CD1c-positive myeloid dendritic cell (primary cell): Measurements from ENCODE around the gene ADGRF1.
A peak's percentile ranks its signal among the peaks of the same experiment; 100 is the strongest.
"Not testable (repeated sequence)": the region's sequence is repeated elsewhere in the genome, so short reads cannot be mapped to it uniquely, and the experiment has no call there.

Source experiments
- DNase-seq: peaks from one replicate; pipeline ENCODE4 v3.0.0-alpha.2; 2016; ENCODE audit errors: extremely low spot score

ADGRF1 gene

DNA sequence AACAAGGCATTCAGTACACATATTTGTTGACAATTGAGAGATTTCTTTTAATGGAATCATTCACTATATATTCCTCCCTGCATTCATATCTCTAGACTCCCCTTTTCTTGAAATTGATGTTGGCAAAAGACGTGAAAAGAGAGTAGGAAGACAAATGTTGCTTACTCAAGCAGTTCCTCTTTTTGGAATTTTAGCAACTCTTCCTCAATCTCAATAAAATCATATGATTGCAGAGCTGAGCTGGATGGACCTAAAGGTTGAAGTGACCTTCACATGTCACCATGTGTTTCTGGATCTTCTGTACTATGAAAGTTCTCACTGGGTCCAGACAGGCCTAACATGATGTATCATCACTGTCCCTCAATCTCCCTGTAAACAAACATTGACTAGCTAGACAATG is 18.6 kb downstream of the ADGRF1 start:
- peak; percentile 22 for DNase-seq

DNA sequence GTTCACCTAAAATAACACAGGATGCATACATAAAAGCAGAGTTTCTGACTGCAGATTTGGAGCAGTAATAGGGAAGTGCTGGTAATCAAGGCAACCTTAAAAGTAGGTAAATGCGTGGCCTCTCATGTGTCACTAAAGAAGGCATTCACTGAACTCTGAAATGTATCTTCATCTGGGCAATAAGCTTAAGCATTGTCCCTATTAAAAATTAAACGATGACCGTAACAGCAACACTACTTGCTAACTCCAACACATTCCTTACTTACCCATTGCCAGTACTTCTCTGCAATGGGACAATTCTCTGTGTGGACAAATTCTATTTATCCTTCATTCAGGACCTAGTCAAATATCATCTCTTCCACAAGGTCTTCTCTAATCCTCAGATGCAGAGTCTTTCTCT is 19.9 kb downstream of the ADGRF1 start:
- no peak for DNase-seq

DNA sequence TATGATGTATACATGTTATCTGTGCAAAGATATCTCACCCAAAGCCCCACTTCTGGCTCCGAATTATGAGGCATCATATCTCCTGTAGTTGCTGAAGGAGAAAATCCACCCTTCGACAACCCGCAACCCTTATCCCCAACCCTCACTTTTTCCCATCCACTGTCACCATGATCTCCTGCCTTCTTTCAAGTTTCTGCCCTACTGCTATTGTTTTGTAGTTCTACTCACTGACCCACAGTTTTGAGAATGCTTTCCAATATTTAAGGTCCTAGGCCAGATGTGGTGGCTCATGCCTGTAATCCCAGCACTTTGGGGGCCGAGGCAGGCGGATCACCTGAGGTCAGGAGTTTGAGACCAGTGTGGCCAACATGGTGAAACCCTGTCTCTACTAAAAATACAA is 22.2 kb downstream of the ADGRF1 start:
- DNase-seq, result no peak

DNA sequence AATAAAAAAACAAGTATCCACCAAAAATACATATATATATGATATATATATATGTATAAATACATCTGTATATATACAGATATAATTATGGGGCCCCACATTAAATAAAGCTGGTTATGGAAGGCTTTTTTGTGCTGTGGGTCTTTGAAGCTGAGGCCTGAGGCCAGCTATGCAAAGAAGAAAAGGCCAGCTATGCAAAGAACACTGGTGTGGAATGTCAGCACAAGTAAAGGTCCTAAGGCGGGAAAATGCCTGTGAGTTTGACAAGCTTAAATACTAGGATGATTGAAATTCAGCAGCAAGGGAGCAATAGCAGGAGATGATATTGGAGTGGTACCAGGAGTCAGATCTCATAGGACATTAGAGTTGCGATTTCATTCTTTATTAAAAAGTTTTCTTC is 25.2 kb downstream of the ADGRF1 start:
- DNase-seq, result no peak

DNA sequence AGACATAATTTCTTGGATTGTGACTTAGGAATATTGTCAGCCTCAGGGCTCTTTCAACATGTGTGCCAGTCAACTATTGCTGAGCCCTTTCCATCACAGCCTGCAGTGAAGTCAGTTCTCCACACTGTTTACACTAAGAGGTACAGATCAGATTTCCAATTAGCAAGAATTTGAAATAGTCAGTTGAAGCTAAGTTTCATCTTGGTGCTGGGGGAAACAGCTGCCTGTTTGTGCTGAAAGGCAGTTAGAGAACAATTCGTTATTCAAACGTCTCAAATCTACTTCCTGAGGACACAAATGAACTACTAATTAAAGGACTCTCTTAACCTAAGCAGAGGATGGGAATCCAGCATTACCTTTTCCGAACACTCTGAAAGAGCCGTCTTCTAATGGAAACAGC is 25.9 kb downstream of the ADGRF1 start:
- no peak for DNase-seq

DNA sequence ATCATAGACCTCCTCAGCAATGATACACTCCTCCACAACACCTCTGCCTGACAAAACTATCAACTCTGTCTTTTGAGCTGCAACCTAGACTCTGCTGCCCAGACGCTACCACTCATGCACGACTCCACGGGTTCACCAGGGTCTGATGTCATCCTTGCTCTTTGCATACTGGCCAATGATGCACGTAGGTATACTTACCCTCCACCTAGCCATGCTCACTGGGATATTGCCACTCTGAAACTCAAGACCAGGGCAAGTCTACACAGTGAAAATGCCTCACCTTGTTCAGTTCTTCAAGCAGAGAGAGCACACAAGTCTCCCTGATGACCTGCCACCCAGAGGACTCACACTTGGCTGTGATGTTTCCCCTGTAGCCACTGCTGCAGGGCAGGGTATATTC is 27.7 kb downstream of the ADGRF1 start:
- no peak for DNase-seq

DNA sequence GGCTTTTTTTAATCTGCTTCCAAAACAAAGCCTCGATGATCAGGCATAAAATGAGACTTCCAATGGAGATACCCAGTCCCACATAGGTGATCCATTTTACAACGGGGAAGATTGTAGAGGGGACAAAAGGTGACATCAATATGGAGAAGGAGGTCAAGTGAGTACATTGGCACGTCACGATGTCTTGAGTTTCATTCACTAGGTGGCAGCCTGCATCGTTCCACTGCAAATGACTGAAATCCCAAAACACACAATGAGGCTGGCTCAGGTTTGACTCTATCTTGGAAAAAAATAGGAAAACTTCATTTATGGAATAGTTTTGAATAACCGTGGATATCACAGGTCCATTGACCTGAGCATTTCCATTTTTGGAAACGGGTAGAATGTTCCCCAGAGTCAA is 32.5 kb downstream of the ADGRF1 start:
- no peak for DNase-seq

DNA sequence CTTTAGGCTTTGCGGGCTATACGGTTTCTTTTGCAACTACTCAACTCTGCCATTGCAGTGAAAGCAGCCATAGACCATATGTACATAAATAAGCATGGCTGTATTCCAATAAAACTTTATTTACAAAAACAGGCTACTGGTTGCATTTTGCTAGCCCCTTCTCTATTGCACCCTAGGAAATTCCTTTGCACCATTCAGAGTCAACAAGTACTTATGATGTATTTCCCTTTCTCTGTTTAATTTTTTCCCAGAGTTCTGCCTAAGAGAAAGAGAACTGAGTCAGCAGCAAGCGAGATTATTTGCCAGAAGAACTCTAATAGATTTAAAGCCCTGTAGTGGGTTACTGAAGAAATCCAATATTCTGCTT is 33.8 kb downstream of the ADGRF1 start:
- DNase-seq, result no peak

DNA sequence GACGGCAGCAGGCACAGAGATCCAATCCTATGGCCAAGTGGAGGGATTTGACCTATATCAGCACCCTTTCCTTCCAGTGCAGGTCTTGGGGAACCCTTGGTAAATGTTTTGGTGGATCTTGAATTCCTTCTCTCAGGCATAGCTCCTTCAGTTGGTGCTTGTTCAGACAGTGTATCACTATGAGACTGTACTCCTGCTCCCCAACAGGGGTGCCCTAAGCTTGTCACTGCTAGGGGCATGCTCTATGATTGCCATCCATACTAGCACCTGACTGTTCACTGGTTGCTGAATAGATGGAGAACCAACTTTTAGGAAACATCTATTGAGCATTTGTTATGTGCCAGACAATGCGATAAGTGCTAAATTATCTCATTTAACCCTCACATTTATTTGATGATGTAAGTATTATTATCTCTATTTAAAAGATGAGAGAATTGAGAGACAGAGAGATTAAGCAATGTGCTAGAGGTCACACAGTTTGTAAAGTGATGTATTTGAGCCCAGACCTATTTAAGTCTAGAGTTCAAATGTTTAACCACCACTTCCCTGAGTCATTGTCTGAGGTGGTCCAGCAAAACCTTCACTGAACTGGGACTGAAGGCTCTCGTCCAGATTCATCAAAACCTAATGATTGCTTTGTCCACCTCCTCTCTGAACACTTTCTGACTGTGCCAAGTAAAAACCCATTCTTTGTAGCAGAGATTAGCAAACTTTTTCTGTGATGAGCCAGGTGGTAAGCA is 34.3 kb downstream of the ADGRF1 start:
- no peak for DNase-seq

DNA sequence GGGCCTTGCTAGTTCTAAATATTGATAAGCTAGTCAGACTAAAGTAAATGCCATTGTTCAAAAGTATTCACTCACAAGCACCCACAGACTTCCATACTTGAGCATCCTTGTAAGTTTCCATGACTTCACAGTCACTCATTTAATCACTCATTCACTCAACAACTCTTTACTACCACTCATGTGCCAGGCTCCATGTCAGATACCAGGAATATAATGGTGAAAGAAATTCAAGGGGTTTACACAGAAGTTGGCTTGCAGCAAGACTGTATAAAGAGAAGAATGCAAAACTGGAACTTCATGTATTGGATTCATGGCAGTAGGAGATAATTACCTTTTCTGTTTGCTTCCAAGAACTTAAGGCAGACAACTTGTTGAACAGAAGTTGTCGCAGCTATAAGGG is 36.6 kb downstream of the ADGRF1 start:
- no peak for DNase-seq

DNA sequence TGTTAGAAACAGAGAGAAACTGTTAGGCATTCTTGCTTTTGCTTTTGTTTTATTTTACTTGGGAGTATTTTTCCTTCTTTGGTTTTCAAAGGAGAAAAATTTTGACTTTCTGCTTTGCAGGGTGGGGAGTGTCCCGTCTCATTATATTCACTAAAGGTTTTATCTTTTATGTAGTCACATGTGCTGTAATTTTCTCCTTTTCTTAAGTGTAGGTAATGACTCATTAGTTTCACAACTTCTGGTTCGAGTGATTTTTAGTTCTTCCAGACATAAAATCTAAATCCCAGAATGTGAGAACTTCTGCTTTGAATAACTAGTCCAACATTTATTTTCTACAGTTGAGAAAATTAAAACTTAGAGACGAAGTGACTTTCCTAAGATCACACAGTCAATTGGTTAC is 37.7 kb downstream of the ADGRF1 start:
- DNase-seq, result no peak

DNA sequence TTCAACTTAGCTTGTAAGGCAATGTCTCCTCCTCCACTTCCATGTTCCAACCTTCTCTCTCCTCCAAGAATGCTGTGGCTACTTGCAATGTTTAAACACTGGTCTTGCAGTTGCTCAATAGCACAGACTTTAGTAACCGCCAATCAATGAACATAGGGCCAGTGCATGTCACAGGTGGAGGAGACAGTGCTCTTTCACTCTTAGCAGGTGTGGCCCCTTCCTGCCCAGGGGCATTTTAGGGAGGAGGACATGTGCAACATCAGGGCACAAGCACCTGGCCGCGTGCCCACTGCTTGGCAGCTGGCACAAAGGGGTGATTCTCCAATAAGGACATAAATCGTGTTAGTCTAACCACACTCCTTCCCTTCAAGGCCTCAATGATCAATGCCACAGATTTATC is 41.3 kb downstream of the ADGRF1 start:
- no peak for DNase-seq

DNA sequence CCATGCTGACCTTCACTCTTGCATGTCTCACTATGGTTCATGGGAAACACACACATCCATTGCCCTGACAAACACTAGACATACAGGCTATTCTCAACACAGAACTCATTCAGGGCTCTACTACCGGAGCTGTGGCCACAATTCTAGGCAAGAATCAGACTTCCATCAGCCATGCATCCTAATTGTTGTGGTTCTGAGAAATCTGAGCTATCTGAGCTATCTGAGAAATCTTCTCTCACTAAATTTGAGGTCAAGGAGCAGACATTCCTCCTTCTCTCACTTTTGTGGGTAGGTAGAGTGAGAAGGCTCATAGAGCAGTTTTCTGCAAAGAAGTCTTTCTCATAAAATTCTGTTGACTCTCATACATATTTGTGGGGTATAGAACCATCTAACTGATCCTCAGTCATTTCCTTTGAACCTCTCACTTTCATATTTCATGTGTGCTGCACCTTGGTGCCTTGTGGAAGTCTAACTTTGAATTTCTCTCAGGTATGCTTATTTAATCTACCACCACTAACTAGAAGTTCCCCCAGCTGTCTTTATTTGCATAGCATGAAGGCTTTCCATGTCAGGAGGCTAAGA is 43.6 kb downstream of the ADGRF1 start:
- no peak for DNase-seq

DNA sequence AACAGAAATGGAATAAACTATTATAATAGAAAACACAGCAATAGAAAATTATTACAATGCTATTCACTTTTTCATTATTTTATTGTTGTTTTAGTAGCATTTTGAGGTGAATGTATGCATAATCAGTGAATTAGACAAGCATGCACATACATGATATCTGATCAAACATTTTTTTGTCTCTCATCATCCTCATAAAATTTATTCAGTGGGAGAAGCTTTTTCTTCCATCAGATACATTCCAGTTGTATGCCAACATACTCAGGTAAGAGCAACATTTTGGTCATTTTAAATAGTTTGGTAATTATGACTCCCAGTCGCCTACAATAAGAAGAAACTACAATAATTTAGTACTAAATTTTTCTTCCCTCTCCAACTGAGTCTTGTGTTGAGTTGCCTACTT is 44.5 kb downstream of the ADGRF1 start:
- DNase-seq, result no peak

DNA sequence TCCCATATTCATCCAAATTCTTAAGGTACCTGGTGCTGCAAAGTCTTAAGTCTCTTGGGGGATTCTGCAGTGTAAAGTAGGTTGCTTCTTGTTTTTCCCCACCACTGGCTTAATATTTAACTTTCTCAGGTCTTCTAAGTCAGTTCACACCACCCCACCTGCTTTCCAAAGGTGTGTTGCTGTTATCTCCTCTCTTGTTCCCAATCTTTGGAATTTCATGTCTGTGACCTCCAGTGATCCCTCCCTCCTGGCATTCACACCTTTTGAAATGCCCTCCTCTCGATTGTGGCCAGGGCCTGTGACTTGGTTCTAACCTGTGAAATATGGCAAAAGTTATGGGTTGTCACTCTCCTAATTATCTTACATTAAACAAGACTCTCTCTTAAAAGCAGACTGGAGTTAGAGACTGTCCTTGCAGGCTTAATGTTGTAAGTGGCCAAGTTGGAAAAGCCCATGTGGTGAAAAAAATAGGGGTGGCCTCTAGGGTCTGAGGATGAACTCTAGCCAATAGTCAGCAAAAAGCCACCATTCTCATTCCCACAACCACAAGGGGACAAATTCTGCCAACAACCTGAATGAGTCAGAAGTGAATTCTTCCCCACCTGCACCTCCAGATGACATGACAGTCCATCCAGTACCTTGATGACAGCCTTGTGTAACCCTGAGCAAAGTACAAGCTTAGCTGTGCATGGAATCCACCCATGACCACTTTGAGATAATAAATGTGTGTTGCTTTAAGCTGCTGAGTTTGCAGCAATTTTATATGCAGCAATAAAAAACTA is 45.1 kb downstream of the ADGRF1 start:
- no peak for DNase-seq

DNA sequence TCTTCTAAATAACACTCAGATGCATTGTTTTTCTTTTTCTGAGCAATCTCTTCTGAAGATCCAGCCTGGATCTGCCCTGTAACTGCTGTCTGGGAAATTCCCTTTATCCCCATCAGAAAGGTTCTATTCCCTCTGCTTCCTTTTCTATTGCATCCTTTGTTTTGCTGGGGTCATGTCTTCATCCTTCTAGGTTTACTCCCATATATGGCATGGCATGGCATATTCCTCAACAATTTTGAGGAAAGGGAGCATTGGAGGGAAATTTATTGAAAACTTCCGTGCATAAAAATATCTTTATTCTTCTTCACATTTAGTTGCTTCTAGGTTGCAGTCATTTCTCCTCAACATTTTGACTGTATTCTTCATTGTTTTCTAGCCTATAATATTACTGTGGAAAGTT is 47.2 kb downstream of the ADGRF1 start:
- DNase-seq, result no peak

DNA sequence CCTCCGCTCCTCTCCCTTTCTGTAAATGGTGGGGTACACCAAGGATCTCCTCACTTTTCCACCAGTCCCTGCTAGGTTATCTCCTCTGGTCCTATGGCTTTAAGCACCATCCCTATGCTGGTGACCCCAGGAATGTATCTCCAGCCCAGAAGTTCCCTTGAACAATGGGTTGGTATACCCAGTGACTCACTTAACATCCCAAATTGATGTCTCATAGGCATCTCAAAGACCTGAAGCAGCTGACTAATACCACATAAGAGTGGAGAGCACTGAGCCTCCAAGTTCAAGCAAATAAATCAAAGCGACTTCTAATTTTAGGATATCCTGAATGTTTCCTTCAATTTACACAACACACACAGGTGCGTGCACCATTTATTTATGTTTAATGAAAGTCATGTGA is 48.3 kb downstream of the ADGRF1 start:
- DNase-seq, result no peak

DNA sequence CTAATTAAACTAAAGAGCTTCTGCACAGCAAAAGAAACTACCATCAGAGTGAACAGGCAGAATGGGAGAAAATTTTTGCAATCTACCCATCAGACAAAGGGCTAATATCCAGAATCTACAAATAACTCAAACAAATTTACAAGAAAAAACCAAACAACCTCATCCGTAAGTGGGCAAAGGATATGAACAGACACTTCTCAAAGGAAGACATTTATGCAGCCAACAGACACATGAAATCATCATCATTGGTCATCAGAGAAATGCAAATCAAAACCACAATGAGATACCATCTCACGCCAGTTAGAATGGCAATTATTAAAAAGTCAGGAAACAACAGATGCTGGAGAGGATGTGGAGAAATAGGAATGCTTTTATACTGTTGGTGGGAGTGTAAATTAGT is 49.7 kb downstream of the ADGRF1 start:
- DNase-seq, result not testable (repeated sequence)

DNA sequence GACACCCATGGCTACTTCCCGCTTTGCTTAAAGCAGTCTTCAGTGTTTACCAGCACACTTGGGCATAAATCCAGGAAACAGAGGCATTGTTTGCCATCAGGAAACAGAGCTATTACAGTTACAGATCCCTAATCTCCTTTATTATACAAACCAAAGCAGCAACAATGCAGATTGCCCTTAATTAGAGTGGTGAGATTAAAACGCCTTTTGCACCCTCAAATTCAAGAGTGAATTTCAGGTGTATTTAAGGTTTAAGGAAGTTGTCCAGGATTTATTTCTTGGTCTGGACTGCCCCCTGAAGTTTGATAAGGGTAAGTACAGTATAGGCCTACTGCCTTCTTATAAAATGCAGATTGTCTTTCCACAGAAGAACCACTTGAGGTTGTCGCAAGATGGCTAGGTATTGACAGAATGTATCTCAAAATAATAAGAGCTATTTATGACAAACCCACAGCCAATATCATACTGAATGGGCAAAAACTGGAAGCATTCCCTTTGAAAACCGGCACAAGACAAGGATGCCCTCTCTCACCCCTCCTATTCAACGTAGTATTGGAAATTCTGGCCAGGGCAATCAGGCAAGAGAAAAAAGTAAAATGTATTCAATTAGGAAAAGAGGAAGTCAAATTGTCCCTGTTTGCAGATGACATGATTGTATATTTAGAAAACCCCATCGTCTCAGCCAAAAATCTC is 51.2 kb downstream of the ADGRF1 start:
- peak; percentile 67 for DNase-seq

DNA sequence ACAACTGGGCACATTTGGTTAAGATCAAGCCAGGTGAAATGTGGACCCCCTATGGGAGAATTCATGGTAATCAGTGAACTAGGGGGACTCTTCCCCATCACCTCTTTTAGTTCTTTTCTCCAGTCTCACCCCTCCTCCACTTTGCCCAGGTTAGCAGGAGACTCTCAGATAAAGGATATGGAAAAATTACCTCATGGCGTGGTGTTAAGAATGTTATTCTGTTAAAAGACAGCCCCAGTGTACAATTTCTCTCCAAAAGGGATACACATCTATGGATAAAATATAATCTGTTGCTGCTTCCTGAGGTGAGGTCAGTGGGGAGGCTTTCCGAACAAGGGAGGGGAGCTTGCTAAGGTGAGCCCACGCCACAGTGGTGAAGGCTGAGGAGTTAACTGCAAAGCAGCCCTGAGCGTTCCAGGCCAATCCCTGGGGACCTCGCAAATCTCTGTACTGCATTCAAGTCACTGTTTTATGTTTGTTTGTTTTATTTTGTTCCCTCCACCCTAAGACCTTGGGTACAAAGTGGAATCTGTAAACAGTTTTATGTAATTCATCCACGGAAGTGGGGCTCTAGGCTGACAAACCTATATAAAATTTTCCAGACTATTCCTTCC is 52.0 kb downstream of the ADGRF1 start:
- no peak for DNase-seq

DNA sequence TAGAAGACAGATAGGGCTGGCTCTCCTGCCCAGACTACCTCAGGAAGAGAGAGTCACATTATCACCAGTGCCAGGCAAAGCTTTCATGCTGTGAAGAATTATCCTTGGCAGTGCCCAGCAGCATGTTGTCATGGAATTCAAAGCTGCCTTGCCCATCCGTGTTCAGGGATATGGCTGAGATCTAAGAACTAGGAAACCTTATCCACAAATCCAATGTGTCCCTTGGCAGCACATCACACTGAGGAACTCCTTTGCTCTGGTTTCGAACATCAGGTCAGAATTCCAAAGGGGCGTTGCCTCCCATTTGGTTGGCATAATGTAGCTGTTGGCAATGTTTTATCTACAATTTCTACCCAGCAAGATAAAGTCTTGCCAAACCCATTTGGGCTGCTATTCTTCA is 52.7 kb downstream of the ADGRF1 start:
- no peak for DNase-seq

DNA sequence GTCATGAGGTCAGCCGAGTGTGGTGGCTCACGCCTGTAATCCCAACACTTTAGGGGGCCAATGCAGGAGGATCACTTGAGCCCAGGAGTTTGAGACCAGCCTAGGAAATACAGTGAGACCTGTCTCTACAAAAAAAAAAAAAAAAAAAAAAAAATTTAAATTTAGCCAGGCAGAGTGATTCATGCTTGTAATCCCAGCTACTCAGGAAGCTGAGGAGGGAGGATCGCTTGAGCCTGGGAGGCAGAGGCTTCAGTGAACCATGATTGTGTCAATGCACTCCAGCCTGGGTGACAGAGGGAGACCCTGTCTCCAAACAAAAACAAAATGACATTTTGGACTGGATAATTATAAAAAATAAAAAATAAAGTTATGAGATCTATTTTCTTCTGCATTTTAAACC is 56.2 kb downstream of the ADGRF1 start:
- DNase-seq, result no peak
